GM21381 (cell line): ENCODE measurements around the gene FAM241A.
"Not testable (repeated sequence)": the region's sequence is repeated elsewhere in the genome, so short reads cannot be mapped to it uniquely, and the experiment has no call there.

ENCODE experiments used
- ATAC-seq: cut with Tn5 transposase; IDR thresholded peaks from one replicate; pipeline ENCODE4 v1.9.1; 2021; ENCODE audit warnings: mild to moderate bottlenecking, moderate library complexity; ENCODE audit not compliant: unreplicated experiment

FAM241A gene

GRCh38 chr4:112172180-112172579 is 26.9 kb downstream of the FAM241A start:
- ATAC-seq: peak; percentile 77

GRCh38 chr4:112173593-112174558 is 28.6 kb downstream of the FAM241A start:
- ATAC-seq: no peak

GRCh38 chr4:112175840-112176239 is 30.6 kb downstream of the FAM241A start:
- ATAC-seq: no peak

- no peak for ATAC-seq
Observed at GRCh38 chr4:112176596-112176995, 31.3 kb downstream of the FAM241A start.

- ATAC-seq: not testable (repeated sequence)
Observed at GRCh38 chr4:112178741-112179140, 33.5 kb downstream of the FAM241A start.

- ATAC-seq: no peak
Observed at GRCh38 chr4:112181358-112182000, 36.2 kb downstream of the FAM241A start.

- ATAC-seq: no peak
Observed at GRCh38 chr4:112182604-112183003, 37.4 kb downstream of the FAM241A start.

- ATAC-seq: no peak
Observed at GRCh38 chr4:112183252-112183651, 38.0 kb downstream of the FAM241A start.

- ATAC-seq: no peak
Observed at GRCh38 chr4:112184438-112184837, 39.2 kb downstream of the FAM241A start.

- peak; percentile 57 for ATAC-seq
Observed at GRCh38 chr4:112185334-112185733, 40.1 kb downstream of the FAM241A start.

GRCh38 chr4:112185740-112186670 is 40.8 kb downstream of the FAM241A start:
- no peak for ATAC-seq

- no peak for ATAC-seq
Observed at GRCh38 chr4:112189754-112190153, 44.5 kb downstream of the FAM241A start.

- ATAC-seq: no peak
Observed at GRCh38 chr4:112190684-112191083, 45.4 kb downstream of the FAM241A start.

- no peak for ATAC-seq
Observed at GRCh38 chr4:112196461-112196860, 51.2 kb downstream of the FAM241A start.

GRCh38 chr4:112199041-112199440 is 53.8 kb downstream of the FAM241A start:
- ATAC-seq: peak; percentile 14

GRCh38 chr4:112201915-112202505 is 56.8 kb downstream of the FAM241A start:
- no peak for ATAC-seq

- ATAC-seq: no peak
Observed at GRCh38 chr4:112203593-112203992, 58.3 kb downstream of the FAM241A start.

- ATAC-seq: peak; percentile 51
Observed at GRCh38 chr4:112206431-112206830, 61.2 kb downstream of the FAM241A start.

- not testable (repeated sequence) for ATAC-seq
Observed at GRCh38 chr4:112208137-112209095, 63.2 kb downstream of the FAM241A start.
